HL-60 (cell line): ENCODE measurements around the gene AGAP1.

Experiments
- DNase-seq, 2 experiments: peaks; one replicate each; pipeline ENCODE4 v3.0.0-alpha.2; 2010 to 2020; ENCODE audit warnings: low read depth in 1 of 2, low spot score in 1 of 2
- H3K27ac ChIP-seq: fragments of 250-450 bp; sonication (Bioruptor Pico); replicated peaks from 2 replicates; pipeline ENCODE4 v1.5.1; 2020; ENCODE audit warnings: mild to moderate bottlenecking, moderate library complexity
- H3K27me3 ChIP-seq: fragments of 250-450 bp; sonication (Bioruptor Pico); 2 replicates; pipeline ENCODE4 v1.5.1; 2021; ENCODE audit warnings: mild to moderate bottlenecking, moderate library complexity; ENCODE audit not compliant: insufficient read depth, poor library complexity, severe bottlenecking
- H3K4me3 ChIP-seq: replicated peaks from 2 replicates; pipeline ENCODE4 v1.5.1; 2011; ENCODE audit warnings: mild to moderate bottlenecking, control low read depth, low read length; ENCODE audit not compliant: insufficient read depth
- GABPA ChIP-seq: IDR thresholded peaks from 2 replicates; pipeline ENCODE4 v1.6.1; 2012; ENCODE audit warnings: low read depth
- POLR2AphosphoS5 ChIP-seq: IDR thresholded peaks from 2 replicates; pipeline ENCODE4 v1.6.1; 2012; ENCODE audit warnings: low read depth
- SPI1 ChIP-seq: IDR thresholded peaks from 2 replicates; pipeline ENCODE4 v1.6.1; 2012; ENCODE audit warnings: low read depth, mild to moderate bottlenecking, borderline replicate concordance
- long read RNA-seq: library from polyadenylated mRNA; unstranded; transcript quantifications from one replicate; pipeline ENCODE4 v2.0.0, GENCODE V29; 2020
- TF ChIP-seq, protein P1 (sequence below): IDR thresholded peaks from one replicate; pipeline ENCODE4 v1.5.1; 2011; ENCODE audit warnings: low read length, control low read depth, inconsistent platforms; ENCODE audit not compliant: insufficient read depth
- TF ChIP-seq, protein P2 (sequence below): IDR thresholded peaks from 2 replicates; pipeline ENCODE4 v1.6.1; 2012; ENCODE audit warnings: low read depth; ENCODE audit not compliant: insufficient replicate concordance

The AGAP1 gene
- long read RNA-seq, result 0 reads

DNA sequence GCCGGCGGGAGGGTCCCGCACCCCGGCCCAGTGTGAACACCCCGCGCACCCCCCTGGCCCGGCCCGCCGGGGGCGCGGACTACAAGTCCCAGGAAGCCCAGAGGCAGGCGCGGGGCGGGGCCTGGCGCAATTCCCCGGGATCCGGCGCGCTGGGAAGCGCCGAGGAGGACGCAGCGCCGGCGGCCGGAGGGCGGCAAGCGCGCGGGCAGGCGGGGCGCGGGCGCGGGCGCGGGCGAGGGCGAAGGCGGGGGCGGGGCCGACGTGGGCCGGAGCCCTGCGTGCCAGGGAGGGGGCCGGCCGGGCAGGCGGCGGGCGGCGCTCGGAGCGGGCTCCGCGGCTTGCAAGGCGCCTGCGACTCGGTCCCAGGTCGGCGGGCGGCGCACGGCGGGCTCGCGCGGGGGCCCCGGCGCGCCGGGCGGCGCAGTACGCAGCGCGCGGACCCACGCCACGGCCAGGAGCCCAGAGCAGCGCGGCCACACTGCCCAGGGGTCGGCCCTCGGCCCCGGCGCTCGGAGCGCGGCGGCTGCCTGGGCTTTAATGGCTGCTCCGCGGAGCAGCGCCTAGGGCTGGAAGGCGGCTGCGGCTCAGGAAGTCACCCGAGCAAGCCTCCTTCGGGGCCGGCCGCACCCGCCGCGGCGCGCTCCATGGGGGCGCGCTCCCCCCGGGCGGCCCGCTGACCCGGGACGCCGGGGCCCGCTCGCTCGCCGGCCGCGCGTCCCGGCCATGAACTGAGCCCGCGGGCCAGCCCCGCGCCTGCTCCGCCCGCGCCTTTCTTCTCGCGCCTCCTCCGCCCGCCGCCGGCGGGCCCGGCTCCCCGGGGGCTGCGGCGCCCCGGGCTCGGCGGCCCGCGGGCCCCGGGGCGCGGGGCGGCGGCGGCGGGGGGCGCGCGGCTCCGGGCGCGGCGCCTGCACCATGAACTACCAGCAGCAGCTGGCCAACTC is at the start of gene AGAP1:
AGAP1 (plus strand) TSS at position 269 of the 941 bp plus-strand sequence.
- Histone ChIP-seq H3K4me3 (no peak within 1 kb of the TSS), H3K27me3 (peaks cover 13% of the 10 kb centered on the region), H3K27ac (no peak within 1 kb of the TSS)
- no peak for DNase-seq
- TF ChIP-seq POLR2AphosphoS5 (no peak), SPI1 (no peak), GABPA (no peak)
- TF ChIP-seq, protein P1, sequence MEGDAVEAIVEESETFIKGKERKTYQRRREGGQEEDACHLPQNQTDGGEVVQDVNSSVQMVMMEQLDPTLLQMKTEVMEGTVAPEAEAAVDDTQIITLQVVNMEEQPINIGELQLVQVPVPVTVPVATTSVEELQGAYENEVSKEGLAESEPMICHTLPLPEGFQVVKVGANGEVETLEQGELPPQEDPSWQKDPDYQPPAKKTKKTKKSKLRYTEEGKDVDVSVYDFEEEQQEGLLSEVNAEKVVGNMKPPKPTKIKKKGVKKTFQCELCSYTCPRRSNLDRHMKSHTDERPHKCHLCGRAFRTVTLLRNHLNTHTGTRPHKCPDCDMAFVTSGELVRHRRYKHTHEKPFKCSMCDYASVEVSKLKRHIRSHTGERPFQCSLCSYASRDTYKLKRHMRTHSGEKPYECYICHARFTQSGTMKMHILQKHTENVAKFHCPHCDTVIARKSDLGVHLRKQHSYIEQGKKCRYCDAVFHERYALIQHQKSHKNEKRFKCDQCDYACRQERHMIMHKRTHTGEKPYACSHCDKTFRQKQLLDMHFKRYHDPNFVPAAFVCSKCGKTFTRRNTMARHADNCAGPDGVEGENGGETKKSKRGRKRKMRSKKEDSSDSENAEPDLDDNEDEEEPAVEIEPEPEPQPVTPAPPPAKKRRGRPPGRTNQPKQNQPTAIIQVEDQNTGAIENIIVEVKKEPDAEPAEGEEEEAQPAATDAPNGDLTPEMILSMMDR, result no peak
- TF ChIP-seq, protein P2, sequence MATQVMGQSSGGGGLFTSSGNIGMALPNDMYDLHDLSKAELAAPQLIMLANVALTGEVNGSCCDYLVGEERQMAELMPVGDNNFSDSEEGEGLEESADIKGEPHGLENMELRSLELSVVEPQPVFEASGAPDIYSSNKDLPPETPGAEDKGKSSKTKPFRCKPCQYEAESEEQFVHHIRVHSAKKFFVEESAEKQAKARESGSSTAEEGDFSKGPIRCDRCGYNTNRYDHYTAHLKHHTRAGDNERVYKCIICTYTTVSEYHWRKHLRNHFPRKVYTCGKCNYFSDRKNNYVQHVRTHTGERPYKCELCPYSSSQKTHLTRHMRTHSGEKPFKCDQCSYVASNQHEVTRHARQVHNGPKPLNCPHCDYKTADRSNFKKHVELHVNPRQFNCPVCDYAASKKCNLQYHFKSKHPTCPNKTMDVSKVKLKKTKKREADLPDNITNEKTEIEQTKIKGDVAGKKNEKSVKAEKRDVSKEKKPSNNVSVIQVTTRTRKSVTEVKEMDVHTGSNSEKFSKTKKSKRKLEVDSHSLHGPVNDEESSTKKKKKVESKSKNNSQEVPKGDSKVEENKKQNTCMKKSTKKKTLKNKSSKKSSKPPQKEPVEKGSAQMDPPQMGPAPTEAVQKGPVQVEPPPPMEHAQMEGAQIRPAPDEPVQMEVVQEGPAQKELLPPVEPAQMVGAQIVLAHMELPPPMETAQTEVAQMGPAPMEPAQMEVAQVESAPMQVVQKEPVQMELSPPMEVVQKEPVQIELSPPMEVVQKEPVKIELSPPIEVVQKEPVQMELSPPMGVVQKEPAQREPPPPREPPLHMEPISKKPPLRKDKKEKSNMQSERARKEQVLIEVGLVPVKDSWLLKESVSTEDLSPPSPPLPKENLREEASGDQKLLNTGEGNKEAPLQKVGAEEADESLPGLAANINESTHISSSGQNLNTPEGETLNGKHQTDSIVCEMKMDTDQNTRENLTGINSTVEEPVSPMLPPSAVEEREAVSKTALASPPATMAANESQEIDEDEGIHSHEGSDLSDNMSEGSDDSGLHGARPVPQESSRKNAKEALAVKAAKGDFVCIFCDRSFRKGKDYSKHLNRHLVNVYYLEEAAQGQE, result no peak

DNA sequence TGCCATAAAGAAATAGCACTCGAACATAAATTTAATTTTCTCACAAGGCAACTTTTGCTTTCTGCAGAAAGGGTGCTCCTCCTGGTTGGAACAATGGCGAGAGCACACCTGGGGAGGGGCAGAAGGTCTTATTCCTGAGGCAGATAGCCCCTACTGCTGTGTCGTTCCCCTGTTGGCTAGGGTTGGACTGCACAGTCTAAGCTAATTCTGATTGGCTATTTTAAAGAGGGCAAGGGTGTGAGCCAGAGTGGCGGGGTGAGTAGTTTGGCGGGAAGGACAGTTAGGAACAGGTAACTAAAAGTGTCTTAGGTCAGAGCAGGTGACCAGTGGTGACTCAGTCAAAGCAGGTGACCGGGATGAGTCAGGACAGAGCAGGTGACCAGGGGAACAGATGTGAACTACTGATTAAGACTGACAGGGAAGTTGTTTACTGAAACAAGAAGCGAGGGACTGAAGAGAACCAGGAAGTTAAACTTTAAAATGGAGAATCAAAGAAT is 49.7 kb upstream of the AGAP1 start:
- H3K27me3 ChIP-seq, result no peaks in the 10 kb centered on the region
- no peak overlapping the region for H3K27ac ChIP-seq
- TF ChIP-seq SPI1 (no peak), POLR2AphosphoS5 (no peak), GABPA (no peak)
- TF ChIP-seq, protein P2, result no peak
- TF ChIP-seq, protein P1, result no peak
- no peak for DNase-seq
- H3K4me3 ChIP-seq, result no peak overlapping the region

DNA sequence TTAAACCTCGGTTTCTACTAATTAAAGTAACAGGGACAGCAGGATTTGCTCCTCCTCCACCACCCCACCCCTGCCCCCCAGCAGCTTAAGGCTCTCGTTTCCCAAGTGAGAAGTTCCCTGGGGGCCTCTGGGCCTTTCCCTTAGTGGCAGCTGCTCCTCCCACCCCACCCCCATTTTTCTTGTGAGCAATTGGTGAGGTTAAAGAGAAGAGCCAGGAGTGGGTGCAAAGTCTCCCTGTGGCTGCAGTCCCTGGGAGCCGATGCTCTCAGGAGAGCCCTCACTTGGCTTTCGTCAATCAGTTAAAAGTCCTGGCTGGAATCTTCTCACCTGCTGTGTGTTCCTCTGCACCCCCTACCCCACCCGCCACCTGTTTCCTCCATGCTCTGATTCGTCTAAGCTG is 48.7 kb upstream of the AGAP1 start:
- Histone ChIP-seq H3K4me3 (no peak overlapping the region), H3K27me3 (no peaks in the 10 kb centered on the region), H3K27ac (no peak overlapping the region)
- DNase-seq, result no peak
- TF ChIP-seq, protein P1, result no peak
- TF ChIP-seq POLR2AphosphoS5, result no peak
- TF ChIP-seq, protein P2, result no peak
